Memory B cell (primary cell): Measurements from ENCODE around the gene CDCP1.

Experiments used
- ATAC-seq: fragments of 150-1000 bp; cut with Tn5 transposase; 2 replicates; pipeline ENCODE4 v1.10.0; 2021; ENCODE audit warnings: low read depth, mild to moderate bottlenecking, moderate library complexity
- DNase-seq, 2 donors: peaks; one replicate each; pipeline ENCODE4 v3.0.0; 2022; ENCODE audit warnings: low spot score in 2 of 2
- H3K27ac Mint-ChIP-seq: one replicate; pipeline ENCODE4 v1.8.0; 2022; ENCODE audit warnings: mild to moderate bottlenecking, moderate library complexity, mixed read lengths
- H3K27me3 Mint-ChIP-seq: one replicate; pipeline ENCODE4 v1.8.0; 2022; ENCODE audit warnings: mixed read lengths
- H3K36me3 Mint-ChIP-seq: one replicate; pipeline ENCODE4 v1.8.0; 2022; ENCODE audit warnings: mild to moderate bottlenecking, mixed read lengths
- H3K4me1 Mint-ChIP-seq: one replicate; pipeline ENCODE4 v1.8.0; 2022; ENCODE audit warnings: mixed read lengths
- H3K4me3 Mint-ChIP-seq: one replicate; pipeline ENCODE4 v1.8.0; 2022; ENCODE audit warnings: mild to moderate bottlenecking, moderate library complexity, mixed read lengths
- H3K9me3 Mint-ChIP-seq: one replicate; pipeline ENCODE4 v1.8.0; 2022; ENCODE audit warnings: mixed read lengths

The CDCP1 gene

GRCh38 chr3:45137656-45138181 is 8.5 kb downstream of the CDCP1 start:
- no peaks in the 10 kb centered on the region for H3K9me3 Mint-ChIP-seq
- ATAC-seq (no peak), DNase-seq (no peak)
- no peaks in the 10 kb centered on the region for H3K4me1 Mint-ChIP-seq
- H3K4me3 Mint-ChIP-seq = no peak overlapping the region
- H3K36me3 Mint-ChIP-seq = no peaks in the 10 kb centered on the region
- peaks cover 9% of the 10 kb centered on the region for H3K27me3 Mint-ChIP-seq
- no peak overlapping the region for H3K27ac Mint-ChIP-seq

GRCh38 chr3:45135959-45136358 is 10.2 kb downstream of the CDCP1 start:
- no peaks in the 10 kb centered on the region for H3K36me3 Mint-ChIP-seq
- H3K27me3 Mint-ChIP-seq = peaks cover 7% of the 10 kb centered on the region
- ATAC-seq (no peak), DNase-seq (no peak)
- no peaks in the 10 kb centered on the region for H3K4me1 Mint-ChIP-seq
- no peak overlapping the region for H3K4me3 Mint-ChIP-seq
- no peaks in the 10 kb centered on the region for H3K9me3 Mint-ChIP-seq
- no peak overlapping the region for H3K27ac Mint-ChIP-seq

GRCh38 chr3:45134758-45135521 is 11.2 kb downstream of the CDCP1 start:
- Mint-ChIP-seq H3K4me1 (no peaks in the 10 kb centered on the region), H3K4me3 (no peak overlapping the region), H3K36me3 (no peaks in the 10 kb centered on the region), H3K27me3 (peaks cover 7% of the 10 kb centered on the region), H3K27ac (no peak overlapping the region), H3K9me3 (no peaks in the 10 kb centered on the region)
- ATAC-seq = no peak
- no peak for DNase-seq

GRCh38 chr3:45132568-45133211 is 13.5 kb downstream of the CDCP1 start:
- ATAC-seq = no peak
- H3K27me3 Mint-ChIP-seq = peaks cover 10% of the 10 kb centered on the region
- H3K4me3 Mint-ChIP-seq = no peak overlapping the region
- DNase-seq = no peak
- H3K9me3 Mint-ChIP-seq = no peaks in the 10 kb centered on the region
- no peak overlapping the region for H3K27ac Mint-ChIP-seq
- no peaks in the 10 kb centered on the region for H3K36me3 Mint-ChIP-seq
- H3K4me1 Mint-ChIP-seq = no peaks in the 10 kb centered on the region

GRCh38 chr3:45131201-45131600 is 15.0 kb downstream of the CDCP1 start:
- Mint-ChIP-seq H3K27me3 (peaks cover 9% of the 10 kb centered on the region), H3K9me3 (no peaks in the 10 kb centered on the region), H3K27ac (no peak overlapping the region), H3K4me1 (no peaks in the 10 kb centered on the region), H3K36me3 (no peaks in the 10 kb centered on the region), H3K4me3 (no peak overlapping the region)
- no peak for DNase-seq
- ATAC-seq = no peak

- Mint-ChIP-seq H3K27me3 (peaks cover 11% of the 10 kb centered on the region), H3K36me3 (no peaks in the 10 kb centered on the region), H3K4me3 (no peak overlapping the region), H3K27ac (no peak overlapping the region), H3K4me1 (no peaks in the 10 kb centered on the region), H3K9me3 (no peaks in the 10 kb centered on the region)
- ATAC-seq = no peak
- no peak for DNase-seq
Measured at GRCh38 chr3:45130476-45130875, 15.7 kb downstream of the CDCP1 start.

GRCh38 chr3:45128950-45129349 is 17.2 kb downstream of the CDCP1 start:
- Mint-ChIP-seq H3K4me1 (no peaks in the 10 kb centered on the region), H3K36me3 (no peaks in the 10 kb centered on the region), H3K27me3 (peaks cover 15% of the 10 kb centered on the region), H3K4me3 (no peak overlapping the region), H3K27ac (no peak overlapping the region), H3K9me3 (no peaks in the 10 kb centered on the region)
- DNase-seq = no peak
- ATAC-seq = no peak

- DNase-seq = no peak
- Mint-ChIP-seq H3K9me3 (no peaks in the 10 kb centered on the region), H3K4me1 (no peaks in the 10 kb centered on the region), H3K27me3 (peaks cover 12% of the 10 kb centered on the region), H3K4me3 (no peak overlapping the region), H3K27ac (no peak overlapping the region), H3K36me3 (no peaks in the 10 kb centered on the region)
- ATAC-seq = no peak
Measured at GRCh38 chr3:45127130-45127822, 18.9 kb downstream of the CDCP1 start.

GRCh38 chr3:45126730-45127129 is 19.4 kb downstream of the CDCP1 start:
- Mint-ChIP-seq H3K36me3 (no peaks in the 10 kb centered on the region), H3K27me3 (peaks cover 12% of the 10 kb centered on the region), H3K4me1 (no peaks in the 10 kb centered on the region), H3K4me3 (no peak overlapping the region), H3K27ac (no peak overlapping the region), H3K9me3 (no peaks in the 10 kb centered on the region)
- ATAC-seq (no peak), DNase-seq (no peak)

- Mint-ChIP-seq H3K4me3 (no peak overlapping the region), H3K9me3 (no peaks in the 10 kb centered on the region), H3K4me1 (no peaks in the 10 kb centered on the region), H3K27ac (no peak overlapping the region), H3K27me3 (peaks cover 16% of the 10 kb centered on the region), H3K36me3 (no peaks in the 10 kb centered on the region)
- ATAC-seq (no peak), DNase-seq (no peak)
Measured at GRCh38 chr3:45125550-45126026, 20.6 kb downstream of the CDCP1 start.

GRCh38 chr3:45124956-45125355 is 21.2 kb downstream of the CDCP1 start:
- no peaks in the 10 kb centered on the region for H3K9me3 Mint-ChIP-seq
- no peak overlapping the region for H3K4me3 Mint-ChIP-seq
- peaks cover 19% of the 10 kb centered on the region for H3K27me3 Mint-ChIP-seq
- no peaks in the 10 kb centered on the region for H3K36me3 Mint-ChIP-seq
- H3K4me1 Mint-ChIP-seq = no peaks in the 10 kb centered on the region
- ATAC-seq (no peak), DNase-seq (no peak)
- no peak overlapping the region for H3K27ac Mint-ChIP-seq

- no peaks in the 10 kb centered on the region for H3K4me1 Mint-ChIP-seq
- no peak overlapping the region for H3K4me3 Mint-ChIP-seq
- DNase-seq (no peak), ATAC-seq (no peak)
- no peaks in the 10 kb centered on the region for H3K36me3 Mint-ChIP-seq
- no peak overlapping the region for H3K27ac Mint-ChIP-seq
- peaks cover 19% of the 10 kb centered on the region for H3K27me3 Mint-ChIP-seq
- no peaks in the 10 kb centered on the region for H3K9me3 Mint-ChIP-seq
Measured at GRCh38 chr3:45124352-45124751, 21.8 kb downstream of the CDCP1 start.

- no peak overlapping the region for H3K27ac Mint-ChIP-seq
- ATAC-seq = no peak
- no peaks in the 10 kb centered on the region for H3K36me3 Mint-ChIP-seq
- peaks cover 19% of the 10 kb centered on the region for H3K27me3 Mint-ChIP-seq
- DNase-seq = no peak
- H3K4me3 Mint-ChIP-seq = no peak overlapping the region
- H3K4me1 Mint-ChIP-seq = no peaks in the 10 kb centered on the region
- no peaks in the 10 kb centered on the region for H3K9me3 Mint-ChIP-seq
Measured at GRCh38 chr3:45123581-45124269, 22.5 kb downstream of the CDCP1 start.

GRCh38 chr3:45123030-45123429 is 23.1 kb downstream of the CDCP1 start:
- H3K27me3 Mint-ChIP-seq = peaks cover 19% of the 10 kb centered on the region
- DNase-seq (no peak), ATAC-seq (no peak)
- H3K4me3 Mint-ChIP-seq = no peak overlapping the region
- H3K36me3 Mint-ChIP-seq = no peaks in the 10 kb centered on the region
- H3K9me3 Mint-ChIP-seq = no peaks in the 10 kb centered on the region
- H3K27ac Mint-ChIP-seq = no peak overlapping the region
- H3K4me1 Mint-ChIP-seq = no peaks in the 10 kb centered on the region
